Psoas muscle (tissue), 8 donors: ENCODE measurements around the gene ASAP2. TPM values are rescaled to one million over a fixed set of nuclear protein-coding genes. Genes with fewer than 3 reads are reported as not detected.

Experiments used
- ATAC-seq, 4 donors: fragments of 200-7000 bp; cut with Tn5 transposase; one replicate each; pipeline ENCODE4 v1.9.1; 2020; ENCODE audit warnings: moderate library complexity in 3 of 4, mild to moderate bottlenecking in 2 of 4
- DNase-seq, 2 donors: peaks; one replicate each; pipeline ENCODE4 v3.0.0-alpha.2; 2020
- H3K27ac ChIP-seq: fragments of 200-600 bp; one replicate; pipeline ENCODE4 v1.8.0; 2022
- H3K27me3 ChIP-seq, 3 donors: fragments of 200-600 bp in 1 of 3; one replicate each; pipeline versions ENCODE4 v1.6.1 to v1.8.0; 2013 to 2022; ENCODE audit warnings: low read length in 2 of 3, mild to moderate bottlenecking in 2 of 3, moderate library complexity in 1 of 3; ENCODE audit not compliant: insufficient read depth in 3 of 3
- H3K36me3 ChIP-seq, 2 donors: fragments of 200-600 bp in 1 of 2; one replicate each; pipeline versions ENCODE4 v1.6.1 to v1.8.0; 2013 to 2022; ENCODE audit warnings: low read depth in 1 of 2, mild to moderate bottlenecking in 1 of 2, moderate library complexity in 1 of 2; ENCODE audit not compliant: insufficient read depth in 1 of 2
- H3K4me1 ChIP-seq: fragments of 200-600 bp; one replicate; pipeline ENCODE4 v1.8.0; 2022
- H3K4me3 ChIP-seq: fragments of 200-600 bp; one replicate; pipeline ENCODE4 v1.8.0; 2022; ENCODE audit warnings: mild to moderate bottlenecking
- H3K9me3 ChIP-seq: fragments of 200-600 bp; one replicate; pipeline ENCODE4 v1.8.0; 2022
- CTCF ChIP-seq: fragments of 200-600 bp; IDR thresholded peaks from one replicate; pipeline ENCODE4 v1.8.0; 2022; ENCODE audit warnings: antibody characterized with exemption
- WGBS, 3 donors: extraction: QIAGEN DNeasy Blood & Tissue Kit; methylation state at CpG; one replicate each; pipeline versions ENCODE4 v1.1.6 to v1.1.7; 2013; 5-methylcytosine and 5-hydroxymethylcytosine counted together
- intact Hi-C, 2 donors: fragments of 100-400 bp; cut with DNase I; formaldehyde crosslinking; loops; one replicate each; pipeline versions ENCODE4 v1.11.0 to v1.14.2; 2022
- polyA plus RNA-seq, 3 donors: library from polyadenylated mRNA; stranded (reverse); fragments of 200-250 nt; gene quantifications; one replicate each; pipeline ENCODE4 v1.2.3, GENCODE V29; 2013
- total RNA-seq, 4 donors: library from RNA; stranded (reverse); fragmentation: NEBNext Ultra II Directional in 2 of 4; extraction: Animal tissue kit (Norgen Biotek cat#: 25700) in 2 of 4; gene quantifications; one replicate each; pipeline versions ENCODE4 v1.2.1 to v1.2.4, GENCODE V29; 2021 to 2023
- donor health status: healthy with polysubstance abuse.
- donor health status: DM: no; HTN: no; CAD: no; lungs with moderate emphysema.
- donor health status: Bipolar disorder and iron deficiency.
- donor health status: healthy.
- donor health status: DM: yes; HTN: yes; CAD: no.
- donor health status: DM: no; HTN: no; CAD: no.
- donor health status: DM: no; HTN: no; CAD: no.
- donor health status: DM: yes; HTN: yes; CAD: no.

Gene ASAP2
- total and polyA plus RNA-seq, 7 donors: 1.6 to 9.0 (median 3.3) TPM

DNA sequence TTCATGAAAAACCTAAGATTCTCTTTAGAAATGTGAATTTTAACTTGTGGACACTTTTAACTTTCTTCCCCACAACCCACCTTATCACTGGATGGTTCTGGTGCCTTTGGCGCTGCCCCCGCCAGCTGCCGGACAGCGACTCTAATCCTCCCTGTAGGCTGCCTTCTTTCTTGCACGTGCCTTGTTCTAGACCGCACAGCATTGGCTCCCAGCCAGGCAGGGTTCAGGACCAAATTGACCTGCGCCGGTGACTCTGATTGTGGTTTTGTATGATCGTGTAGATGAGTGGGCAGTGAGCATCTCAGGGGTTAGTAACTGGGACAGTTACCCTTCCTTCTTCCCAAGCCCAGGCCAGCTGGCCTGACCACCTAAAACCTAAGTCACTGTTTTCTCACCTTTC is 106.8 kb downstream of the ASAP2 start:
- DNase-seq (no peak), ATAC-seq (no peak)
- Histone ChIP-seq H3K9me3 (no peaks in the 10 kb centered on the region), H3K36me3 (no peaks in the 10 kb centered on the region), H3K4me1 (peaks cover 29% of the 10 kb centered on the region), H3K27ac (no peak overlapping the region), H3K4me3 (no peak overlapping the region), H3K27me3 (no peaks in the 10 kb centered on the region)
- TF ChIP-seq CTCF: no peak
- intact Hi-C loops: no loop called here
- WGBS, 3 donors: 78 to 85% (median 84%) methylated on average over 9 of the region's 9 CpGs

DNA sequence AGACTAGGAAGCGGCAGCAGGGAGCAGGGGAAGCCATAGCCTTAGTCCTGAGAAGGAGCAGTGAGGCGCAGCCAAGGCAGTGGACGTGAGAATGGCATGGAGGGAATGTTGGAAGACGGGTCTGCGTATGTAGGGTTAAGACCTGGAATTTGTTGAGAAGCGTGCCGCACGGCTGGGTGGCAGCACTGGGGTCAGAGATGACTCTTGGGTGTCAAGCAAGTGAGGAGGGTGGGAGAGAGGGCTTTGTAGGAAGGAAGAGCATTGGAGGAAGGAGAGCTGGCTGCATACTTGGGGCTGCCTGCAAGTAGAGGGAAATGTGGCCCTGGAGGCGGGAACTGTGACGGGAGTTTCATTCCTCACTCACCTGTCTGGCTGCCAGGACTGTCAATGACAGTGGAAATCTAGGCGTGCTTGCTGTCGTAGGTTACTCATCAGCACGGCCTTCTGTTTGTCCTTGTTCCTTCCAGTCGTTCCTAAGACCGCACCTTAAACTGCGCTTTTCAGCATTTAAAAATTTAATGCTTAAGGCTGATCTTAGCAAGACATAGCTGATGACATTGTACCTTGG is 108.8 kb downstream of the ASAP2 start:
- Histone ChIP-seq H3K27me3 (no peaks in the 10 kb centered on the region), H3K27ac (no peak overlapping the region), H3K4me3 (no peak overlapping the region), H3K9me3 (no peaks in the 10 kb centered on the region), H3K36me3 (no peaks in the 10 kb centered on the region), H3K4me1 (peaks cover 19% of the 10 kb centered on the region)
- TF ChIP-seq CTCF: no peak
- WGBS, 3 donors: 91 to 94% (median 93%) methylated on average over 16 of the region's 16 CpGs
- ATAC-seq (no peak), DNase-seq (no peak)
- intact Hi-C loops: no loop called here

- Histone ChIP-seq H3K27ac (no peak overlapping the region), H3K4me3 (no peak overlapping the region), H3K9me3 (no peaks in the 10 kb centered on the region), H3K27me3 (no peaks in the 10 kb centered on the region), H3K36me3 (no peaks in the 10 kb centered on the region), H3K4me1 (no peaks in the 10 kb centered on the region)
- no peak for TF ChIP-seq CTCF
- DNase-seq (no peak), ATAC-seq (no peak)
- intact Hi-C loops: no loop called here
- WGBS, 3 donors: 94 to 96% (median 95%) methylated on average over 6 of the region's 6 CpGs
Measured at GRCh38 chr2:9317559-9317958, 110.9 kb downstream of the ASAP2 start.

- intact Hi-C loops: no loop called here
- H3K27me3 ChIP-seq: no peaks in the 10 kb centered on the region
- WGBS, 3 donors: 64 to 66% (median 65%) methylated on average over 29 of the region's 29 CpGs
- H3K27ac ChIP-seq: no peak overlapping the region
- DNase-seq (peak; percentile 52 to 67), ATAC-seq (peak in 2 of 4 donors; percentile 13 to 36)
- no peaks in the 10 kb centered on the region for H3K36me3 ChIP-seq
- no peaks in the 10 kb centered on the region for H3K4me1 ChIP-seq
- TF ChIP-seq CTCF: no peak
- H3K9me3 ChIP-seq: no peaks in the 10 kb centered on the region
- H3K4me3 ChIP-seq: no peak overlapping the region
Measured at GRCh38 chr2:9318461-9319337, 112.1 kb downstream of the ASAP2 start.
